ENCODE results near the gene ACBD6. TPM values are rescaled to one million over a fixed set of nuclear protein-coding genes. Genes with fewer than 3 reads are reported as not detected.

ACBD6 gene
- total RNA-seq, 1 experiment from 2014 or later, result 48.5 TPM

GRCh38 chr1:180295999-180296398 lies 206.4 kb downstream of the ACBD6 start:
- no TSS peak for BruUV-seq (replicated peaks)
- H3K27me3 ChIP-seq (ENCODE audit: control insufficient read depth, insufficient read depth, low read length), result no peaks in the 10 kb centered on the region
- no peak overlapping the region for H3K27ac ChIP-seq (ENCODE audit: low read length)
- CTCF ChIA-PET, result no interaction called here
- H3K9me3 ChIP-seq (ENCODE audit: control insufficient read depth, insufficient read depth, low read depth, low read length), result no peaks in the 10 kb centered on the region
- H3K4me3 ChIP-seq (ENCODE audit: low read depth in 2 of 2, low read length in 2 of 2), result no peak overlapping the region
- H3K36me3 ChIP-seq (ENCODE audit: control insufficient read depth, insufficient read depth, low read length), result no peaks in the 10 kb centered on the region
- TF ChIP-seq REST (IDR thresholded peaks at IDR 0.05; ENCODE audit: insufficient read depth in 1 of 2, low read depth in 2 of 2, low read length in 1 of 2) (no peak), TCF7L2 (IDR thresholded peaks at IDR 0.05; ENCODE audit: low read depth, low read length) (no peak), POLR2AphosphoS5 (IDR thresholded peaks at IDR 0.05; ENCODE audit: low read depth, low read length) (no peak), CTCF (IDR thresholded peaks at IDR 0.05) (no peak), SIN3A (IDR thresholded peaks at IDR 0.05; ENCODE audit: borderline replicate concordance, insufficient read depth, low read depth, low read length) (no peak)
- H3K4me1 ChIP-seq (ENCODE audit: control insufficient read depth, insufficient read depth, low read length), result no peaks in the 10 kb centered on the region
- intact Hi-C loops (cut with micrococcal nuclease; ENCODE audit: unreplicated experiment), result no loop called here
- DNase-seq (ENCODE audit: low read depth, low spot score), result no peak
- ATAC-seq, result no peak
- POLR2A ChIA-PET, result no interaction called here
- in situ Hi-C loops (cut with HindIII; ENCODE audit: low pct_unique_long_range_greater_than_20kb, low sequenced_read_pairs), result no loop called here

GRCh38 chr1:180294711-180295110 lies 207.7 kb downstream of the ACBD6 start:
- in situ Hi-C loops (cut with HindIII; ENCODE audit: low pct_unique_long_range_greater_than_20kb, low sequenced_read_pairs), result no loop called here
- Histone ChIP-seq H3K27me3 (ENCODE audit: control insufficient read depth, insufficient read depth, low read length) (no peaks in the 10 kb centered on the region), H3K27ac (ENCODE audit: low read length) (no peak overlapping the region), H3K9me3 (ENCODE audit: control insufficient read depth, insufficient read depth, low read depth, low read length) (no peaks in the 10 kb centered on the region), H3K4me1 (ENCODE audit: control insufficient read depth, insufficient read depth, low read length) (no peaks in the 10 kb centered on the region), H3K4me3 (ENCODE audit: low read depth in 2 of 2, low read length in 2 of 2) (no peak overlapping the region), H3K36me3 (ENCODE audit: control insufficient read depth, insufficient read depth, low read length) (no peaks in the 10 kb centered on the region)
- no peak for ATAC-seq
- ChIA-PET CTCF (no interaction called here), POLR2A (no interaction called here)
- DNase-seq (ENCODE audit: low read depth, low spot score), result no peak
- TF ChIP-seq REST (IDR thresholded peaks at IDR 0.05; ENCODE audit: insufficient read depth in 1 of 2, low read depth in 2 of 2, low read length in 1 of 2) (no peak), POLR2AphosphoS5 (IDR thresholded peaks at IDR 0.05; ENCODE audit: low read depth, low read length) (no peak), CTCF (IDR thresholded peaks at IDR 0.05) (no peak), SIN3A (IDR thresholded peaks at IDR 0.05; ENCODE audit: borderline replicate concordance, insufficient read depth, low read depth, low read length) (no peak), TCF7L2 (IDR thresholded peaks at IDR 0.05; ENCODE audit: low read depth, low read length) (no peak)
- BruUV-seq (replicated peaks), result no TSS peak
- intact Hi-C loops (cut with micrococcal nuclease; ENCODE audit: unreplicated experiment), result no loop called here

Measured in Panc1 (cell line).